Measurements from ENCODE around the gene SLC16A14.

Gene SLC16A14

DNA sequence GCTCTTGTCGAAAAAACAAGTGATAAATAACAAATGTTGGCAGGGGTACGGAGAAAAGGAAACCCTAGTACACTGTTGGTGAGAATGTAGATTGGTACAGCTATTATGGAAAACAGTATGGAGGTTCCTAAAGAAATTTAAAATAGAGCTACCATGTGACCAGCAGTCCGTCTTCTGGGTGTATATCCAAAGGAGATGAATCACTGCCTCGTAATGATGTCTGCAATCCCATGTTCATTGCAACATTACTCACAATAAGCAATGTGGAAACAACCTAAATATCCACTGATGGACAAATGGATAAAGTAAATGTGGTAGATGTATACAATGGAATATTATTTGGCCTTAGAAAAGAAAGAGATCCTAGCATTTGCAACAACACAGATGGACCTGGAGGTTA, 50.6 kb downstream of the SLC16A14 start (continued):
- TF ChIP-seq, protein P1, sequence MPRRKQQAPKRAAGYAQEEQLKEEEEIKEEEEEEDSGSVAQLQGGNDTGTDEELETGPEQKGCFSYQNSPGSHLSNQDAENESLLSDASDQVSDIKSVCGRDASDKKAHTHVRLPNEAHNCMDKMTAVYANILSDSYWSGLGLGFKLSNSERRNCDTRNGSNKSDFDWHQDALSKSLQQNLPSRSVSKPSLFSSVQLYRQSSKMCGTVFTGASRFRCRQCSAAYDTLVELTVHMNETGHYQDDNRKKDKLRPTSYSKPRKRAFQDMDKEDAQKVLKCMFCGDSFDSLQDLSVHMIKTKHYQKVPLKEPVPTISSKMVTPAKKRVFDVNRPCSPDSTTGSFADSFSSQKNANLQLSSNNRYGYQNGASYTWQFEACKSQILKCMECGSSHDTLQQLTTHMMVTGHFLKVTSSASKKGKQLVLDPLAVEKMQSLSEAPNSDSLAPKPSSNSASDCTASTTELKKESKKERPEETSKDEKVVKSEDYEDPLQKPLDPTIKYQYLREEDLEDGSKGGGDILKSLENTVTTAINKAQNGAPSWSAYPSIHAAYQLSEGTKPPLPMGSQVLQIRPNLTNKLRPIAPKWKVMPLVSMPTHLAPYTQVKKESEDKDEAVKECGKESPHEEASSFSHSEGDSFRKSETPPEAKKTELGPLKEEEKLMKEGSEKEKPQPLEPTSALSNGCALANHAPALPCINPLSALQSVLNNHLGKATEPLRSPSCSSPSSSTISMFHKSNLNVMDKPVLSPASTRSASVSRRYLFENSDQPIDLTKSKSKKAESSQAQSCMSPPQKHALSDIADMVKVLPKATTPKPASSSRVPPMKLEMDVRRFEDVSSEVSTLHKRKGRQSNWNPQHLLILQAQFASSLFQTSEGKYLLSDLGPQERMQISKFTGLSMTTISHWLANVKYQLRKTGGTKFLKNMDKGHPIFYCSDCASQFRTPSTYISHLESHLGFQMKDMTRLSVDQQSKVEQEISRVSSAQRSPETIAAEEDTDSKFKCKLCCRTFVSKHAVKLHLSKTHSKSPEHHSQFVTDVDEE (CRISPR knock-in tag; IDR thresholded peaks at IDR 0.05): no peak
- TF ChIP-seq TOX (CRISPR knock-in tag; IDR thresholded peaks at IDR 0.05; ENCODE audit: borderline replicate concordance) (no peak), OSR1 (CRISPR knock-in tag; IDR thresholded peaks at IDR 0.05) (no peak), ZC3H10 (CRISPR knock-in tag; IDR thresholded peaks at IDR 0.05) (no peak)
- TF ChIP-seq, protein P2, sequence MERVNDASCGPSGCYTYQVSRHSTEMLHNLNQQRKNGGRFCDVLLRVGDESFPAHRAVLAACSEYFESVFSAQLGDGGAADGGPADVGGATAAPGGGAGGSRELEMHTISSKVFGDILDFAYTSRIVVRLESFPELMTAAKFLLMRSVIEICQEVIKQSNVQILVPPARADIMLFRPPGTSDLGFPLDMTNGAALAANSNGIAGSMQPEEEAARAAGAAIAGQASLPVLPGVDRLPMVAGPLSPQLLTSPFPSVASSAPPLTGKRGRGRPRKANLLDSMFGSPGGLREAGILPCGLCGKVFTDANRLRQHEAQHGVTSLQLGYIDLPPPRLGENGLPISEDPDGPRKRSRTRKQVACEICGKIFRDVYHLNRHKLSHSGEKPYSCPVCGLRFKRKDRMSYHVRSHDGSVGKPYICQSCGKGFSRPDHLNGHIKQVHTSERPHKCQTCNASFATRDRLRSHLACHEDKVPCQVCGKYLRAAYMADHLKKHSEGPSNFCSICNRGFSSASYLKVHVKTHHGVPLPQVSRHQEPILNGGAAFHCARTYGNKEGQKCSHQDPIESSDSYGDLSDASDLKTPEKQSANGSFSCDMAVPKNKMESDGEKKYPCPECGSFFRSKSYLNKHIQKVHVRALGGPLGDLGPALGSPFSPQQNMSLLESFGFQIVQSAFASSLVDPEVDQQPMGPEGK (CRISPR knock-in tag; IDR thresholded peaks at IDR 0.05; ENCODE audit: borderline replicate concordance): no peak

DNA sequence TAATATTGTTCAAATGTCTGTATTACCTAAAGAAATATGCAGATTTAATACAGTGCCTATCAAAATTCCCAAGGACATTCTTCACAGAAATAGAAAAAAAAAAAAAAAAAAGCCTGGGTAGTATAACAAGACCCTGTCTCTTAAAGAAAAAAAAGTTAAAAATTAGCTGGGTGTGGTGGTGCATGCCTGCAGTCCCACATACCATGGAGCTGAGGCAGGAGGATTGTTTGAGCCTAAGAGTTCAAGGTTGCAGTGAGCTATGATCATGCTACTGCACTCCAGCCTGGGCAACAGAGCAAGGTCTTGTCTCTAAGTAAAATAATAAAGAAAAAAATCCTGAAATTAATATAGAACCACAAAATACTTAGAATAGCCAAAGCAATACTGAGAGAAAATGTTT, 51.9 kb downstream of the SLC16A14 start:
- TF ChIP-seq ZNF565 (CRISPR knock-in tag; conservative IDR thresholded peaks at IDR 0.05; ENCODE audit: low read depth) (no peak), ISL1 (CRISPR knock-in tag; IDR thresholded peaks at IDR 0.05) (no peak), ZNF8 (CRISPR knock-in tag; IDR thresholded peaks at IDR 0.05) (no peak), ZFP3 (CRISPR knock-in tag; IDR thresholded peaks at IDR 0.05) (no peak)

DNA sequence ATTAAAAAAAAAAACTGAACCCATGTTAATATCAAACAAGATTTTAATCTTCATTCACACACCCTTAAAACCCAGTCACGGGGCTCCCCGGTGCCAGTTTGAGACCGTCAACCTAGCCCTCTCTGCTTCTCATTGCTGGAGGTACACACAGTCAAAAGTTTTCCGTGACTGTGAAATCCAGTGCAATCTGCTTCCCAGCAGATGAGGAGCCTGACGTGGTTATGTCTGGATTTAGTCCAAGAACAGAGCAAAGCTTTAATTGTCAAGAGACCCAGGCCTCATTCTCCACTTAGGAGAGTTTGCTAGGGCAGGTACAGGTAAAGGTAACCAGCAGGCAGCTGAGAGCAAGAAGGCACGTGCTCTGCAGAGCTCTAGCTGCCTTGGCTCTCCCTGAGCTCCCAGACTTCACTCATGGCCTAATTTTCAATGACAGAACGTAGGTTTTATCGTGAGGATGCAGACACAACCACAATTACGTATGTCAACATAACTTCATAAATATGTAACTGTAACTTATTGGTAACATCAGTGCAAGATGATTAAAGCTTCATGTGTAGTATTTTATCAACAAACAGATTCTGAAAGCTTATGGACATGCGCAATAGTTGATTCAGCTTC, 56.3 kb downstream of the SLC16A14 start:
- TF ChIP-seq PPARA (CRISPR knock-in tag; IDR thresholded peaks at IDR 0.05; ENCODE audit: borderline replicate concordance) (no peak), ZFP30 (CRISPR knock-in tag; IDR thresholded peaks at IDR 0.05) (no peak), TCF4 (CRISPR knock-in tag; IDR thresholded peaks at IDR 0.05; ENCODE audit: borderline replicate concordance) (no peak), ZNF8 (CRISPR knock-in tag; IDR thresholded peaks at IDR 0.05) (no peak), RARB (CRISPR knock-in tag; IDR thresholded peaks at IDR 0.05) (no peak), ARNTL (CRISPR knock-in tag; IDR thresholded peaks at IDR 0.05; ENCODE audit: borderline replicate concordance, low read depth) (no peak), CSDC2 (CRISPR knock-in tag; IDR thresholded peaks at IDR 0.05) (no peak), ISL1 (CRISPR knock-in tag; IDR thresholded peaks at IDR 0.05) (no peak), TOX (CRISPR knock-in tag; IDR thresholded peaks at IDR 0.05; ENCODE audit: borderline replicate concordance) (no peak), ZNF70 (CRISPR knock-in tag; IDR thresholded peaks at IDR 0.05) (no peak), GLIS3 (CRISPR knock-in tag; IDR thresholded peaks at IDR 0.05) (no peak), ZNF565 (CRISPR knock-in tag; conservative IDR thresholded peaks at IDR 0.05; ENCODE audit: low read depth) (no peak)
- TF ChIP-seq, protein P1 (CRISPR knock-in tag; IDR thresholded peaks at IDR 0.05): no peak
- TF ChIP-seq, protein P2 (CRISPR knock-in tag; IDR thresholded peaks at IDR 0.05; ENCODE audit: borderline replicate concordance): no peak
- TF ChIP-seq, protein P3, sequence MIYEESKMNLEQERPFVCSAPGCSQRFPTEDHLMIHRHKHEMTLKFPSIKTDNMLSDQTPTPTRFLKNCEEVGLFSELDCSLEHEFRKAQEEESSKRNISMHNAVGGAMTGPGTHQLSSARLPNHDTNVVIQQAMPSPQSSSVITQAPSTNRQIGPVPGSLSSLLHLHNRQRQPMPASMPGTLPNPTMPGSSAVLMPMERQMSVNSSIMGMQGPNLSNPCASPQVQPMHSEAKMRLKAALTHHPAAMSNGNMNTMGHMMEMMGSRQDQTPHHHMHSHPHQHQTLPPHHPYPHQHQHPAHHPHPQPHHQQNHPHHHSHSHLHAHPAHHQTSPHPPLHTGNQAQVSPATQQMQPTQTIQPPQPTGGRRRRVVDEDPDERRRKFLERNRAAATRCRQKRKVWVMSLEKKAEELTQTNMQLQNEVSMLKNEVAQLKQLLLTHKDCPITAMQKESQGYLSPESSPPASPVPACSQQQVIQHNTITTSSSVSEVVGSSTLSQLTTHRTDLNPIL (CRISPR knock-in tag; IDR thresholded peaks at IDR 0.05; ENCODE audit: low read depth): no peak
- TF ChIP-seq, protein P4, sequence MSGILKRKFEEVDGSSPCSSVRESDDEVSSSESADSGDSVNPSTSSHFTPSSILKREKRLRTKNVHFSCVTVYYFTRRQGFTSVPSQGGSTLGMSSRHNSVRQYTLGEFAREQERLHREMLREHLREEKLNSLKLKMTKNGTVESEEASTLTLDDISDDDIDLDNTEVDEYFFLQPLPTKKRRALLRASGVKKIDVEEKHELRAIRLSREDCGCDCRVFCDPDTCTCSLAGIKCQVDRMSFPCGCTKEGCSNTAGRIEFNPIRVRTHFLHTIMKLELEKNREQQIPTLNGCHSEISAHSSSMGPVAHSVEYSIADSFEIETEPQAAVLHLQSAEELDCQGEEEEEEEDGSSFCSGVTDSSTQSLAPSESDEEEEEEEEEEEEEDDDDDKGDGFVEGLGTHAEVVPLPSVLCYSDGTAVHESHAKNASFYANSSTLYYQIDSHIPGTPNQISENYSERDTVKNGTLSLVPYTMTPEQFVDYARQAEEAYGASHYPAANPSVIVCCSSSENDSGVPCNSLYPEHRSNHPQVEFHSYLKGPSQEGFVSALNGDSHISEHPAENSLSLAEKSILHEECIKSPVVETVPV (CRISPR knock-in tag; IDR thresholded peaks at IDR 0.05): no peak
- ATAC-seq: no peak

More for the DNA sequence above, 51.9 kb downstream of the SLC16A14 start:
- ATAC-seq: no peak
